ENCODE data around the gene ZDBF2.

DNA sequence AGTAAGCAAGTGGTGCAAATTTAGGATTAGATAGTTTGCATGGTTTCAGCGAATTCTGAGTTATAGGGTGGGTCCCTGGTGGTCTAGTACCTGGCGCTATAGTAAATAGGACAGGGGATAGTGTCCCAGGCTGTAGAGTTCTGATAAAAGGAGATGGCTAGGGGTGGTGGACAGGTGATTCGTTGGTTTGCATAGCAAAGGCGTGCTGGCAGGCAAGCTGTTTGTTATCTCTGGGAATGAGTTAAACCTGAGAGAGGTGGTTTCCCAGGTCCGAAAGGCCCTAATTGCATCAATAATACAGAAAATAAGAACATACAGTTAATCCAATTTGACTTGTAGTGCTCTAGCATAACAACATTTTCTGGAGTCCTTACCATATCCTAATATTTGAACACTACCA lies 6.9 kb upstream of the ZDBF2 start:
- TF ChIP-seq, protein P1, sequence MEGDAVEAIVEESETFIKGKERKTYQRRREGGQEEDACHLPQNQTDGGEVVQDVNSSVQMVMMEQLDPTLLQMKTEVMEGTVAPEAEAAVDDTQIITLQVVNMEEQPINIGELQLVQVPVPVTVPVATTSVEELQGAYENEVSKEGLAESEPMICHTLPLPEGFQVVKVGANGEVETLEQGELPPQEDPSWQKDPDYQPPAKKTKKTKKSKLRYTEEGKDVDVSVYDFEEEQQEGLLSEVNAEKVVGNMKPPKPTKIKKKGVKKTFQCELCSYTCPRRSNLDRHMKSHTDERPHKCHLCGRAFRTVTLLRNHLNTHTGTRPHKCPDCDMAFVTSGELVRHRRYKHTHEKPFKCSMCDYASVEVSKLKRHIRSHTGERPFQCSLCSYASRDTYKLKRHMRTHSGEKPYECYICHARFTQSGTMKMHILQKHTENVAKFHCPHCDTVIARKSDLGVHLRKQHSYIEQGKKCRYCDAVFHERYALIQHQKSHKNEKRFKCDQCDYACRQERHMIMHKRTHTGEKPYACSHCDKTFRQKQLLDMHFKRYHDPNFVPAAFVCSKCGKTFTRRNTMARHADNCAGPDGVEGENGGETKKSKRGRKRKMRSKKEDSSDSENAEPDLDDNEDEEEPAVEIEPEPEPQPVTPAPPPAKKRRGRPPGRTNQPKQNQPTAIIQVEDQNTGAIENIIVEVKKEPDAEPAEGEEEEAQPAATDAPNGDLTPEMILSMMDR (IDR thresholded peaks at IDR 0.05) = no peak
- TF ChIP-seq EZH2 (IDR thresholded peaks at IDR 0.05; ENCODE audit: borderline replicate concordance, insufficient read depth, low read depth, low read length, poor library complexity, severe bottlenecking) = no peak

Data from B cell (primary cell).